Superior temporal gyrus (tissue), 1 donor: ENCODE results near the gene HELZ.
"Not testable (repeated sequence)": the region's sequence is repeated elsewhere in the genome, so short reads cannot be mapped to it uniquely, and the experiment has no call there.

ENCODE experiments used
- DNase-seq: peaks from one replicate; pipeline ENCODE4 v3.0.0-alpha.2; 2016; ENCODE audit errors: extremely low spot score

The HELZ gene

DNA sequence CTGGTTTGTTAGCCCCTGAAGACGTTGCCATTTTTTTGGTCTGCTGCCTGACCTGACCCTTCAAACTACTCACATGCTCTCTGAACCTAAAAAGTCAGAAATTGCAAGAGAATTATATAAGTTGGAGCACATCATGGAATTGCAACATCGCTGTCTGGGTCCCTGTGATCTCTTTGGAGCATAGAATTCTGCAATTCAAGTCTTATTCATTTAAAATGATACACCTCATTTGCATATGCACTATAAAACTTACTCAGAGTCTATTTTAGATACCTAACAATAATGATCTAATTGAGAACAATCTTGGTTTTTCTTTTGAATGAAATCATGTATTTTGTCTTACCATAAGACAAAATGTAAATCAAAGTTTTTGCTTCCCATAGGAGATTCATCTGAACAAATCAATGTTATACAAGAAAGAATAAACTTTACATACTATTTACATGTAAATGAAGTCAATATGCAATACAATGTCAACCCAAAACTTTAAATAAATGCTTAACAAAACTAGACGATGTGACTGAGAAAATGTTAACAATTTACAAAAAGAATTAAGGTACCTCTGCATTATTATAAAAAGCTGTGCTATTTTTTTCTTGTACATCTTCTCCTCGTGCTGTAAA lies 99.7 kb downstream of the HELZ start:
- no peak for DNase-seq

DNA sequence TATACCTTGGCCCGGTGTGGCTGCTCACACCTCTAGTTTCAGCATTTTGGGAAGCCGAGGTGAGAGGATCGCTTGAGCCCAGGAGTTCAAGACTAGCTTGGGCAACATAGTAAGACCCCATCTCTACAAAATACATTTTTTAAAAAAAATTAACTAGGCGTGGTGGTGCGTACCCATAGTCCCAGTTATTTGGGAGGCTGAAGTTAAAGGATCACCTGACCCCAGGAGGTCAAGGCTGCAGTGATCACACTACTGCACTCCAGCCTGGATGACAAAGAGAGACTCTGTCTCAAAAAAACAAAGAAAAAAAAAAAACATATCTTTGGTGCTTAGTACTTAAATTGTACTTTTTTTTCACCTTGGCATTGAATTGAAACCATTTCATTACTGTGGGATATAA lies 101.7 kb downstream of the HELZ start:
- no peak for DNase-seq

DNA sequence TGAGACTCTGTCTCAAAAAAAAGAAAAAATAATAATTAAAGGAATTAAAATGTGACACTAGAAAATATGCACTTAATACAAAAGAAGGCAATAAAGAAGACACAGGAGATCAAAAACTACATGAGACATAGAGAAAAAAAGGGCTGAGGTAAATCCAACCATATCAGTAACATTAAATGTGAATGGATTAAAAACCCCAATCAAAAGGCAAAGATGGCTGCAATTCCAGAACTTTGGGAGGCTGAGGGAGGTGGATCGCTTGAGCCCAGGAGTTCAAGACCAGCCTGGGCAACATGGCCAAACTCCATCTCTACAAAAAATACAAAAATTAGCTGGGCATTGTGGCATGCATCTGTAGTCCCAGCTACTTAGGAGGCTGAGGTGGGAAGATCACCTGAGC lies 103.0 kb downstream of the HELZ start:
- DNase-seq, result not testable (repeated sequence)

DNA sequence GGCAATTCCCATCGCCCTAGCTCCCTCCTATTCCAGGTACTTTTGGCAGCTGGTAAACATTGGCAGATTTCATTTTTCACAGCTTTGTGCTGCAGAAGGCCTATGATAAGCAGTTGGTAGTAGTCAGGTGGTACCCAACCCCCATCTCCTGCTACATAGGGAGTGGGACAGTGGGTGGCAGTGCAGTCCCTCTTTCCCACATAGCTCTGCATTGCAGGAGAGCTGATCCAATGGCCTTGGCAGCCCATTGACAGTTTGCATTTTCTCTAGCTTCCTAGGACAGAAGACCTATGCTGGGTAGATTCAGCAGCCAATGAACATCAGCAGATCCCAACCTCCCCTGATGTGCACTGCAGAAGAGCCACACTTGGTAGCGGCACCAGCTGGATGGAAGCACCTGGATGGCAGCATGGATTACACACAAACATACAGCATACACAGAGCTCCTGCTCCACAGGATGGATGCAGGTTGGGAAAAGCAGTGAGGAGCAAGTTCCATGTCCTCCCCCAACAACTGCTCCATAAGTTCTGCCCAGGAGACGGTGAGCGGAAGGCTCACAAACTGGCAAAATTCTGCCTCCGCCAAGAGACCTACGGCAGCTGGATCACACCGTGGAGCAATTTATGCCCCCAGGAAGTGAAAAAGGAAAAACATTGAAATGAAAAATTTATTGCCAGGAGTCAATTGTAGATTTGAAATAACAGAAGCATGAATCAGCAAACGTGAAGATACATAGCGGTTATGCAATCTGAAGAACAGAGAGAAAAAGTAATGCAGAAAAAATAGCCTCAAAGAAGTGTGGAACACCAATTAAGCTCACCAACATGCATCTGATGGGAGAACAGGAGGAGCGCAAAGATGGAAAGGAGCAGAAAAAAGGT lies 105.0 kb downstream of the HELZ start:
- DNase-seq, result peak; percentile 44

DNA sequence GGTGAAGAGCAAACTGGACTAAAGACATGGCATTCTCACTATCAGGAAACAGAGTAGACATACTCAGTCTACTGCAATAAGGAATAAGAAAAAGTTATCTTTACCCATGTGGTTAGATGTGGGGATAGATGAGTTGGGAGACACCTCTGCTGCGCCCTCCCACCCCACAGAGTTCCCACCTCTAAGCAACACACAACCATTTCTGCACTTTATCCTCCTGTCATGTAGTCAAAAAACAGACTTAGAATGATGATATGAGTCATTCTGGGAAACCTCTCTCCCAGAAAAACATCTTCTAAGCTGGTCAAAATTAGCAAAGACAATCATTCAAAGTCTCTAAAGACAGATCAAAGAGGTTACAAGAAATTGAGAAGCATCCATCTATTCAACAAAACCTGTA lies 105.7 kb downstream of the HELZ start:
- DNase-seq, result no peak

DNA sequence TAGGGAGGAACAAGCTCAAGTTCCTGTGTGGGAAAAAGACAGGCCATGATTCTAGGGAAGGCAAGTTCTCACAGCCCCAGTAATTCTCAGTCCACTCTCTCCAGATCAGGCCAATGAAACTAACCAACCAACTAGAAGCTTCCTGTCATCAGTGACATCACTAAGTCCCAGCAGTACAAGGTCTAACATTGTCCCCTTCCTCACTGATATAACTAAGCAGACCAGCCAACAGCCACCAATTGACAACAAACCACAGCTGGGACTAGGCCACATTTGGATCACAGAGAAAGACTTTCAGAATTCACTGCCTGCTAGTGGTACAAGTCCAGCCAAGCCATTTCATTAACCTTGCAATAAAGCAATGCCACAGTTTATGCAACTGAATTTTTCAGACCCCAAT lies 106.6 kb downstream of the HELZ start:
- DNase-seq, result peak; percentile 71

DNA sequence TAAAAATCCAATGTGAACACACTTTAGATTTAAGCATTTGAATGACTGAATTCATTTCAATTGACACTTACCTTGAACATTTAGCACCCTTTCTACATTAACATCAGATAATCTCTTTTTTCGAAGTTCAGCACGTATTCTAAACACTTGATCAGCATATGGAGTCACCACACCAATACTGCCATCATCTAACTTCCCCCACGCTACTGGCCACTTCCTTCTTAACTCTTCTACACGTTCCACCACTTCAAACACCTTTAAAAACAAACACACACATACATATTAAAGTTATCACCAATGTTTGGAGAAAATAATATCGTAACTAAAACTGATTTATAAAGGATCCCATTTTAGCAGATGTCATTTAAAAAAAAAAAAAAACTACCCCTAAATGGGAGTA lies 107.1 kb downstream of the HELZ start:
- no peak for DNase-seq

DNA sequence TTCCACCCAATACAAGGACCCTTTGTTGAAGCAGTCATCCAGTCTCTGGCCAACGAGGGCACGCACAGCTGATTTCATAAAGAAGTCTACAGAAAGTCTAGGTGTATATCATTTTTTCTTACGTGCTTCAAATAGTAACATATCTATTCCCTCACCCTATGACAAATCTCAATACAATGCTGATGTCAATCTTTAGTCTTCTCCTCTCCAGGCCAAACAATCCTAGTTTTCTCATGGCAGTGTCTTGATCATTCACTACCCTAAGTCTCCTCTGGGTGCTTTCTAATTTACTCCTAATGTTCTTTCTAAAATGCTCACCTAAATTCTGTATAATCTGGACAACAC lies 108.0 kb downstream of the HELZ start:
- no peak for DNase-seq

DNA sequence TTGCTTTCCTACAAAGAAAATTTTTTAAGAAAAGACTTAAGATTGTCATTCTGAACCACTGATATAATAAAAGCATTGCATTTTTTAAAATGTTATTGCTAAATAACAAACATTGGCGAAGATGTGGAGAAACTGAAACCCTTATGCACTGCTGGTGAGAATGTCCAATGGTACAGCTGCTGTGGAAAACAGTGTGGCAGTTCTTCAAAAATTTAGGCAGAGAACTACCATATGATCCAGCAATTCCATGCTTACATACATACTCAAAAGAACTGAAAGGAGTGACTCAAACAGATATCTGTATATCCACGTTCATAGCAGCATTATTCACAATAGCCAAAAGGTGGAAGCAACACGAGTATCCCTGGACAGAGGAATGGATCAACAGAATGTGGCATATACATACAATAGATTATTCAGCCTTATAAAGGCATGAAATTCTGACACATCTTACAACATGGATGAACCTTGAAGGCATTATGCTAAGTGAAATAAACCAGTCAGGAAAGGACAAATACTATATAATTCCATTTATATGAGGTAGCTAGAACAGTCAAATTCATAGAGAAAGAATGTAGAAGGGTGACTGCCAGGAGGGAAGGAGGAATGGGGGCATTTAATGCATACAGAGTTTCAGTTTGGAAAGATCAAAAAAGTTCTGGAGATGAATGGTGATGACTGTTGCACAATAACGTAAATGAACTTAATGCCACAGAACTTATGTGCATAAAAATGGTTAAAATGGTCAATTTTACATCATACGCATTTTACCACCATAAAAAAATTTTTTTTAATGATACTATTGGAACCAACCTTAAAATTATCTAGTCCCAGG lies 108.6 kb downstream of the HELZ start:
- no peak for DNase-seq

DNA sequence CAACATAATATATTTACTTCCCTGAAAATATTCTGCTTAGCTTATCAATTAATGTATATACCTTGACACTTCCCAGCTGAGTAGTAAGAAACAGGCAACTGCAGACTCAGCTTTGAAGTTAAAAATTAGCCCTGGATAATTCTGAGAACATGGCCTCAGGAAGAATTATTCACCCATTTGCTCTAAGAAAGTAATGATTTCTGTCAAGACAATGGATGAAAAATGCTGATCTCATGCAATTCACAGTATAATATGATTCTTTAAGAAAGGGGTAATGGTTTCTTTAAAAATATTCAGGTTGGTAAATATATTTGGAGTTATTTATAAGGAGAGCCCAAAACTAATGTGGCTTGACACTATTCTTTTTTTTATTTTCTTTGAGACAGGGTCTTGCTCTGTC lies 111.8 kb downstream of the HELZ start:
- no peak for DNase-seq

DNA sequence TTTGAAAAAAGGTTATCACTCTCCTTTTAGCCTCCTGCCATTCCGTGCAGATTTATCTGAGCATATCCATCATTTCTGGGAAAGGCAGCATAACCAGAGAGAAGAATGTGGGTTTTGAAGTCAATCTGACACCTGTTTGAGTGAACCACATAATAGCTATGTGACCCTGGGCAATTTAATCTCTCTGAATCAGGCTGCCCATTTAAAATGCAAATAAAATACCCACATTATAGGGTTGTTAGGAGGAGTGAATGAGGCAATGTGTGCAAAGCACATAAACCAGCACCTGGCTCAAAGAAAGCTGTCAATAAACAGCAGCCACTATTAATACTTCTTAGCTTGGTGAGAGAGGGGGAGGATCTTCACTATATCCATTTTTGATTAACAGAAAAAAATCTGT lies 112.6 kb downstream of the HELZ start:
- no peak for DNase-seq

DNA sequence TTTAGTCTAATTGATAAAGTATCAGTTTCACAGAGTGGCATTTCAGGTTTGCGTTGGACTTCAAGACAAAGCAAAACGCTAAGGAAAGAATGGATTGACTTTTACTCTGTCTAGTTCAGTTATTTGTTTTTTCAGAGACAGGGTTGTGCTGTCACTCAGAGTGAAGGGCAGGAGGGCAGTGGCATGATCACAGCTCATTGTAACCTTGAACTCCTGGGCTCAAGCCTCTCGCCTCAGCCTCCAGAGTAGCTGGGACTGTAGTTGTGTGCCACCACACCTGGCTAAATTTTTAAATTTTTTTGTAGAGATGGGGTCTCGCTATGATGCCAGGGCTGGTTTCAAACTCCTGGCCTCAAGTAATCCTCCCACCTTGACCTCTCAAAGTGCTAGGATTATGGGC lies 114.2 kb downstream of the HELZ start:
- no peak for DNase-seq

DNA sequence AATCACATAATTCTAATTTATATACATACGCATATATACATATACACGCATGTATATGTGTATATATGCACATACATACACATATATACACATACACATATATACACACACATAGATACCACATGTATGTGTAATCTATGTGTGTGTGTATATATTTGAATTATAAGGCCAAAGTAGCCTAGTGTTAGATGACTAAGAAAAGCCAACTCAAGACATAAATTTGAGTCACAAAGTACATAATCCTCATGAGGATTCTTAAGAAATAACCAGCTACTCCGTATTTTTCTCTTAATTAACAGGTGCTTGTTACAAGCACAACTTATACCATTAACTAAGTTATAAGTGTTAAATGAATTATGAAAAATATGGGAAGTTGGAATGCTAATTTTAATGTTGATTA lies 115.7 kb downstream of the HELZ start:
- DNase-seq, result no peak

DNA sequence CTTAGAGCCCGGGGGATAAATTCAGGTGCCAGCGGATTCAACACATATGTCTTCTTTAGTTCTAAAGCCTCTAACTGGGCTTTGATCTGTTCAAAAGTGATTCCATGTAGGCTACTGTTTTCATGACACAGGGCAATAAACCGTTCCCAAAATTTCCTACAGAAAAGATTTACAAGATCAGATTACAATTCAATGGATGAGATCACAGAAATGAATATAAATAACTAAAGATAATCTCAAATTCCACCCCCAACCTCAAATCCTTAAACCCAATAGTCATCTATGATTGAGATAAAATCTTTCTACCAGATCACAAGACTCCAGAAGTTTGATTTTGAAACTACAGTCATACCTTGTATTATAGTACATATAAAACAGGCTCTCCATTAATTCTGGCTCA lies 116.3 kb downstream of the HELZ start:
- no peak for DNase-seq

DNA sequence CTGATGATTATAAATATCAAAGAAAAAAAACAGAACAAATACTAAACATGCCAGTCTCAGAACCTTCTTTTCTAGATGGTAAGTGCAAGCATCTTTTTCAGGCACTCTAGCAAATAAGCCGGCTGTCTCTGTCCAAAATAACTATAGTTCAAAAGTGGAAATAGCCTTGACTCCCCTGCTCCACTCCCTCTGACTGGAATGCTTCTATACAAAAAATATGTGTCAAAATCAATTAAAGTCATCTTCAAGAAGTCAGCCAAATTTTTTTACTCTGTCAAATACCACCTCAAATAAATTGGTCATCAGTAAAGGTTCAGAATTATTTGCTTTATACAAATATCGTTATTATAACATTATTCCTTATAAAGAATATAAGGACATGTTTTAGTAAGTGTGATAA lies 117.1 kb downstream of the HELZ start:
- no peak for DNase-seq

DNA sequence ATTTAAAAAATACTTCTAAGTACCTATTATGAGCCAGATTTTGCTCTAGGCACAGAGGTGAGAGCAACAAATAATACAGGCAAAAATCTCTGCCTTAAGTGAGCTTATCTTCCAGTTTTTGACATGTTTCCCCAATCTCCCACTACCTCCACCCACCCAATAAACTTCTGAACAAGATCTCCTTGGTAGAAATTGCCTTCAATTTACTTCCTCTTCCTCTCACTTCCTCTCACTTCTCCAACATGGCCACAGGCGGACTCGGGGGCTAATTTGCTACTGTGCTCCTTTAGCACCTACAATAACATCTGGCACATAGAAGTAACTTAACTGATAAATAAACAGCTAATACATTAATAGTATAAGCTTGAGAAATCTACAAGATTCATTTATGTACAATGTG lies 118.0 kb downstream of the HELZ start:
- no peak for DNase-seq

DNA sequence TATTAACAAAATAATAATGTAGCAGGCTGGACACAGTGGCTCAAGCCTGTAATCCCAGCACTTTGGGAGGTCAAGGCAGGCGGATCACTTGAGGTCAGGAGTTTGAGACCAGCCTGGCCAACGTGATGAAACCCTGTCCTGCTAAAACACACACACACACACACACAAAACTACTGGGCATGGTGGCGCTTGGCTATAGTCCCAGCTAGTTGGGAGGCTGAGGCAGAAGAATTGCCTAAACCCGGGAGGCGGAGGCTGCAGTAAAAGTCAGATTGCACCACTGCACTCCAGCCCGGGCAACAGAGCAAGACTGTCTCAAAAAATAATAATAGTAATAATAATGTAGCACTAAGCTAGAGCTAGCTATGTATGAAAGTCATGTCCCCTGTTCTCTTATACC lies 118.5 kb downstream of the HELZ start:
- not testable (repeated sequence) for DNase-seq

DNA sequence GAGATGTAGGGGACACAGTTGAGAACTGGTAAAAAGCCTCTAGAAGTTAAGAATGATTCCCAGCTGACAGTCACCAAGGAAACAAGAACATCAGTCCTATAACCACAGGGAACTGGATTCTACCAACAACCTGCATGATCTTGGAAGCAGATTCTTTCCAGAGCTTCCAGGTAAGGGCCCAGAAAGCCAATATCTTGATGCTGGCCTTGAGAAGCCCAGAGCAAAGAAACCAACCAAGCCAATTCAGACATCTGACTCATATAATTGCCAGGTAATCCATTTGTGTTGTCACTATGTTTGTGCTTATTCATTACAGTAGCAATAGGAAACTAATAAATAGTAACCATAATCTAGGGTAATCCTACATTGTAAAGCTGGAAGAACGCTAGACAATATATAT lies 119.1 kb downstream of the HELZ start:
- DNase-seq, result no peak

DNA sequence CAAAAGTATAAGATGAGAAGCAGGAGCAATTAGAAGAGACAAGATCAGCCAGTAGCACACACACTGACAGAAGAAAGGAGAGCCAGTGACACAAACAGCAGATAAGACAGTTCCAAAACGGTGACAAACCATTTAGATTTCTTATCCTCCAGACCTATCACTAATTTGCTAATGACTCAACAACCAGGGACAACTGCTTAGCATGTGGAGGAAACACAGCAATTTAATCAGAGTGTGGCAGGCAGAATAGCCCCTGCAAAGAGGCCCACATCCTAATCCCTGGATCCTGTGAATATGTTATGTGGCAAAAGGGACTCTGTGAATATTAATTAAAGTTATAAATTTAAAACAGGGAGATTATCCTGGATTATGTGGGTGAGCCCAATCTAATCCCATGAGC lies 119.6 kb downstream of the HELZ start:
- no peak for DNase-seq

DNA sequence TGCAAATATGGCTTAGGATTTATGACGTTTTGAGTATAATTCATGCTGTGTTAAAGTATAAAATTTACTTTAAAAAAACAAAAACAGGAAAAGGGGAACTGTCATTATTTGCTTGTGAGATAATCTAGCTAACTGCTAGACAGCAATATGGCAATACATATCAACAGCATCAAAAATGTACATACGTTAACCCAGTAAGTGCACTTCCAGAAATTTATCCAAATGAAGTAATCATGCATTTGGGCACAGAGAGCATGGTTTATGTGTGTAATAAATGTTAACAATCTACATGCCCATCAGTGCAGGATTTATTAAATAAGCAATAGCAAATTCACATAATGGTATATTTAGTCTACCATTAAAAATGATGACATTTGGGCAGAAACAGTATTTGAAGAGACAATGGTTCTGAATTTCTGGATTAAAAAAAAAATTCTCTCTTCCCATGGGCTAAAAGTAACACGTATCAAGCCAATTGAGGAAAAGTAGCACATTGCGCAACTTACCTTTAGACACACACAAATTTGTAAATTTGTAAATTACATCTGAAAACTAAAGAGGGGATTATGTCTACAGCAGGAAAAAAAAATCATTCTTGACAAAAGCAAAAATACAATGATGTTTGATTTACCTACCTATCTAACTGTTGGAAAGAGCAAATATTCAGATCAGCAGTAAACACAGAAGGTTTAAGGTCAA lies 120.4 kb downstream of the HELZ start:
- no peak for DNase-seq

DNA sequence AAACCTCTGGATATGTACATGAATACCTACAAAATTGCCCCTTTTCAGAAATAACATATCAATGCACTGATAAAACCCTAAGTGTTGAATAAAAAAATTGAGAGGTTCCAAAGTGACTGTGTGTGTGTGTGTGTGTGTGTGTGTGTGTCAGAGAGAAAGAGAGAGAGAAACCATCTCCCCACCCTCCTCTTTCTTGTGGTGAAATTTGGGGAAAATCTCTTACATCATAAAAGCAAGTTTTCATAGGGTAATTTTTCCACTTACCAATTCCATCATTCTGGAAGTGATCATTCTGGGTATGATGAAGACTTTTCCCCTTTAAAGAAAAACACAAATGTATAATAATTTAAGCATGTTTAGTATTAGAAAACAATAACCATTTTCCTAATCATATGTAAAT lies 121.3 kb downstream of the HELZ start:
- DNase-seq, result no peak

DNA sequence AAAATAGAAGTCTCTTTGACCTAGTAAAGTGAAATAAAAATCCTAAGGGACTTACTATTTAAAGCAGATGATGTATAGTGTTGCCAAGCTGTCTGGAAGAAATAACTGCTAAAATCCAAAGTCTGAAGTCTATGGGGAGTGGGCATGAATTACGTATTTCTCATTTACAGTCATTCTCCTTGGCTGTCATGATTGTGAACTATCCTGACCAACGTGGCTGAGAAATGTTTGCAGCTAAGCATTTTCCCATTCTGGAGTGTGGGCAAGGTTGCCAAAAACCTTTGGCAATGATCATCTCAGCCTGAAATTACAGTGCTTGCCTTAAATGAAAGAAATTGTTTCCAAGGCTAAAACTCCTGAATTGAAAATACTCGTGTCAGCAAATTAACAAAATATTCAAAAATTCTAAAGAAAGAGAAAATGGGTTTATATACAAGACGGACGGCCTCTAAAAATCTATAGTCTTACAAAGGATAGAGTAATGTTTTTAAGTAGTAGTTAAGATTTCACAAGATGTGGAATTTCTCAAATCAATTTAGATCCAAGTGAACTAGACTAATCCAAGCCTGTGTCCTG lies 123.6 kb downstream of the HELZ start:
- peak; percentile 53 for DNase-seq
